Measurements from ENCODE around the gene NPAS1.

The NPAS1 gene

DNA sequence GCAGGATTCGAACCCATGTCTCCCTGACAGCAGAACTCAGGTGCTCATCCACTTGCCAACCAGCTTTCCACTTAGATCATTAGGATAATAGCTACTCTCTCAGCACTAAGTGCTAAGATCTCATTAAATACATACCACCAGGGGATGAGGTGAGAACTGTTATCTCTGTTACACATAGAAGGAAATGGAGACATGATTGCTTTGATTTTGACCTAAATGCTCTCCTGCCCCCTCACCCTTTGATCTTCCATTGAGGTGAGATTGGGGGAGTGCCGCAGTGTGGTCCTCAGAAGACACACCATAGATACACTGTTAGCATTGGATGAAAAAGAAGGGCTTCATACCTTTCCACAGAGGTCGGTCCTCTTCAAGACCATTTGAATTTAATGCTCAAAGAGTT, 38.9 kb upstream of the NPAS1 start:
- DNase-seq (ENCODE audit: extremely low read depth, insufficient read length): no peak
- Histone ChIP-seq H3K27me3 (replicated peaks; ENCODE audit: control insufficient read depth, insufficient read depth, low read length) (no peaks in the 10 kb centered on the region), H3K4me3 (replicated peaks; ENCODE audit: low read depth, low read length) (no peak overlapping the region), H3K36me3 (ENCODE audit: control insufficient read depth, insufficient read depth, low read length) (no peaks in the 10 kb centered on the region; the same call in 1 of the 2 replicates)
- TF ChIP-seq, protein P1, sequence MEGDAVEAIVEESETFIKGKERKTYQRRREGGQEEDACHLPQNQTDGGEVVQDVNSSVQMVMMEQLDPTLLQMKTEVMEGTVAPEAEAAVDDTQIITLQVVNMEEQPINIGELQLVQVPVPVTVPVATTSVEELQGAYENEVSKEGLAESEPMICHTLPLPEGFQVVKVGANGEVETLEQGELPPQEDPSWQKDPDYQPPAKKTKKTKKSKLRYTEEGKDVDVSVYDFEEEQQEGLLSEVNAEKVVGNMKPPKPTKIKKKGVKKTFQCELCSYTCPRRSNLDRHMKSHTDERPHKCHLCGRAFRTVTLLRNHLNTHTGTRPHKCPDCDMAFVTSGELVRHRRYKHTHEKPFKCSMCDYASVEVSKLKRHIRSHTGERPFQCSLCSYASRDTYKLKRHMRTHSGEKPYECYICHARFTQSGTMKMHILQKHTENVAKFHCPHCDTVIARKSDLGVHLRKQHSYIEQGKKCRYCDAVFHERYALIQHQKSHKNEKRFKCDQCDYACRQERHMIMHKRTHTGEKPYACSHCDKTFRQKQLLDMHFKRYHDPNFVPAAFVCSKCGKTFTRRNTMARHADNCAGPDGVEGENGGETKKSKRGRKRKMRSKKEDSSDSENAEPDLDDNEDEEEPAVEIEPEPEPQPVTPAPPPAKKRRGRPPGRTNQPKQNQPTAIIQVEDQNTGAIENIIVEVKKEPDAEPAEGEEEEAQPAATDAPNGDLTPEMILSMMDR (IDR thresholded peaks at IDR 0.05; ENCODE audit: insufficient read depth, low read length, poor library complexity, severe bottlenecking): no peak

GRCh38 chr19:46981286-46981945, 38.2 kb upstream of the NPAS1 start:
- H3K36me3 ChIP-seq (ENCODE audit: control insufficient read depth, insufficient read depth, low read length): no peaks in the 10 kb centered on the region; the same call in 1 of the 2 replicates
- no peak overlapping the region for H3K4me3 ChIP-seq (replicated peaks; ENCODE audit: low read depth, low read length)
- no peak for DNase-seq (ENCODE audit: extremely low read depth, insufficient read length)
- TF ChIP-seq, protein P1 (IDR thresholded peaks at IDR 0.05; ENCODE audit: insufficient read depth, low read length, poor library complexity, severe bottlenecking): no peak
- H3K27me3 ChIP-seq (replicated peaks; ENCODE audit: control insufficient read depth, insufficient read depth, low read length): no peaks in the 10 kb centered on the region

DNA sequence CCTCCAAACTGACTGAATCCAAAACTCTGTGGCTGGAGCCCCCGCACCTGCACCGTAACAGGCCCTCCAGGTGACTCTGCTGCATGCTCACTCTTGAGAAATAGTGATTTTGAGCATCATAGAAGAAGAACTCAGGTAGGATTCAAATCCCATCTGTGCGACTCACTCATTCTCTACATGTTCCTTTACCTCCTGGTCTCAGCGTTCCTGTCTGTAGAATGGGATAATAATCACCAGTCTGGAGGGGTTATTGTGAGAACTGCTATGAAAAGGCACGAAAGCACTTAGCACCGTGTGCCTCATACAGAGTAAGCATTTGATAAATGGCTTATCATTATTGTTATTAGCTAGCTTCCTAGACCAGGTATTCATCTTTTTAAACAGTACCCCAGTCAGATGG, 36.5 kb upstream of the NPAS1 start:
- TF ChIP-seq, protein P1 (IDR thresholded peaks at IDR 0.05; ENCODE audit: insufficient read depth, low read length, poor library complexity, severe bottlenecking): no peak
- H3K4me3 ChIP-seq (replicated peaks; ENCODE audit: low read depth, low read length): no peak overlapping the region
- no peak for DNase-seq (ENCODE audit: extremely low read depth, insufficient read length)
- no peaks in the 10 kb centered on the region for H3K27me3 ChIP-seq (replicated peaks; ENCODE audit: control insufficient read depth, insufficient read depth, low read length)
- peaks cover 3% of the 10 kb centered on the region for H3K36me3 ChIP-seq (ENCODE audit: control insufficient read depth, insufficient read depth, low read length)

GRCh38 chr19:46984077-46985010, 35.3 kb upstream of the NPAS1 start:
- H3K36me3 ChIP-seq (ENCODE audit: control insufficient read depth, insufficient read depth, low read length): peaks cover 7% of the 10 kb centered on the region
- H3K4me3 ChIP-seq (replicated peaks; ENCODE audit: low read depth, low read length): no peak overlapping the region
- TF ChIP-seq, protein P1 (IDR thresholded peaks at IDR 0.05; ENCODE audit: insufficient read depth, low read length, poor library complexity, severe bottlenecking): no peak
- DNase-seq (ENCODE audit: extremely low read depth, insufficient read length): no peak
- no peaks in the 10 kb centered on the region for H3K27me3 ChIP-seq (replicated peaks; ENCODE audit: control insufficient read depth, insufficient read depth, low read length)

- DNase-seq (ENCODE audit: extremely low read depth, insufficient read length): no peak
- TF ChIP-seq, protein P1 (IDR thresholded peaks at IDR 0.05; ENCODE audit: insufficient read depth, low read length, poor library complexity, severe bottlenecking): no peak
- Histone ChIP-seq H3K27me3 (replicated peaks; ENCODE audit: control insufficient read depth, insufficient read depth, low read length) (no peaks in the 10 kb centered on the region), H3K36me3 (ENCODE audit: control insufficient read depth, insufficient read depth, low read length) (peaks cover 7% of the 10 kb centered on the region), H3K4me3 (replicated peaks; ENCODE audit: low read depth, low read length) (no peak overlapping the region)
Measured at GRCh38 chr19:46985542-46986415, 33.9 kb upstream of the NPAS1 start.

All from GM06990 (cell line).